Adrenal gland (tissue), 5 donors: ENCODE data around the gene FAM181A.

ENCODE experiments used
- CTCF ChIP-seq, 6 experiments: fragments of 450-650 bp in 4 of 6; fragments of 200-600 bp in 2 of 6; sonication (generic) in 1 of 6; IDR thresholded peaks; 1 replicate in 5 of 6; 2 replicates in 1 of 6; pipeline versions ENCODE4 v1.5.1 to v1.8.0; 2016 to 2021; ENCODE audit warnings: antibody characterized with exemption in 6 of 6, mild to moderate bottlenecking in 2 of 6, moderate library complexity in 1 of 6
- POLR2A ChIP-seq, 2 donors: fragments of 450-650 bp; IDR thresholded peaks; one replicate each; pipeline ENCODE4 v1.6.1; 2017; ENCODE audit warnings: antibody characterized with exemption in 2 of 2, mild to moderate bottlenecking in 2 of 2, moderate library complexity in 1 of 2
- donor health status: DM: no; HTN: no; CAD: no.

- TF ChIP-seq CTCF (IDR thresholded peaks at IDR 0.05) (no peak), POLR2A (IDR thresholded peaks at IDR 0.05) (no peak)
Measured at GRCh38 chr14:93958567-93959238, 31.6 kb downstream of the FAM181A start.
